Erythroblast (primary cell): ENCODE data around the gene WDFY4.

Experiments used
- DNase-seq, 2 experiments: peaks; one replicate each; lab custom pipeline; 2025; lab: John Stamatoyannopoulos, UW
- GATA1 ChIP-seq: IDR thresholded peaks from 2 replicates; pipeline ENCODE4 v1.6.1; 2011; ENCODE audit warnings: low read depth, mild to moderate bottlenecking, control low read depth, low read length, moderate library complexity
- POLR2A ChIP-seq: IDR thresholded peaks from 2 replicates; pipeline ENCODE4 v1.6.1; 2011; ENCODE audit warnings: mild to moderate bottlenecking, low read length

The WDFY4 gene

DNA sequence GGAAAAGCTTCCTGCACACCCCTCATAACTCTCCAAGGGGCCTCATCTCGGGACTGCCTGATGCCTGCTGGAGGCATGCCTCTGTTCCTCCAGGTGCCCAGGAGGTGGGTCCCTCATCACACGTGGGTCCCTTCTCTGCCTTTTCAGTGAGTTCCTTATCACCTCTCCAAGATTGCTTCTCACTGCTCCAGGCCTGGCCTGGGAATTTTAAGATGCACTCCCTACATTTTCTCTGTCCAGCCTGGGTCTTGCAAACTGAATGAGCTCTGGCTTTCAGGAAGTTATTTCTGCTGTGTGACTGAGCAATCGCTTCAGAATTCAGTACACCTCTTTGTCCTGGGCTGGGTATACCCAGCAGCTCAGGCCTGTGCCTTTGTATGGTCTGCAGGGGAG is 211.1 kb downstream of the WDFY4 start:
- no peak for DNase-seq
- TF ChIP-seq POLR2A = no peak
- TF ChIP-seq GATA1 = no peak

DNA sequence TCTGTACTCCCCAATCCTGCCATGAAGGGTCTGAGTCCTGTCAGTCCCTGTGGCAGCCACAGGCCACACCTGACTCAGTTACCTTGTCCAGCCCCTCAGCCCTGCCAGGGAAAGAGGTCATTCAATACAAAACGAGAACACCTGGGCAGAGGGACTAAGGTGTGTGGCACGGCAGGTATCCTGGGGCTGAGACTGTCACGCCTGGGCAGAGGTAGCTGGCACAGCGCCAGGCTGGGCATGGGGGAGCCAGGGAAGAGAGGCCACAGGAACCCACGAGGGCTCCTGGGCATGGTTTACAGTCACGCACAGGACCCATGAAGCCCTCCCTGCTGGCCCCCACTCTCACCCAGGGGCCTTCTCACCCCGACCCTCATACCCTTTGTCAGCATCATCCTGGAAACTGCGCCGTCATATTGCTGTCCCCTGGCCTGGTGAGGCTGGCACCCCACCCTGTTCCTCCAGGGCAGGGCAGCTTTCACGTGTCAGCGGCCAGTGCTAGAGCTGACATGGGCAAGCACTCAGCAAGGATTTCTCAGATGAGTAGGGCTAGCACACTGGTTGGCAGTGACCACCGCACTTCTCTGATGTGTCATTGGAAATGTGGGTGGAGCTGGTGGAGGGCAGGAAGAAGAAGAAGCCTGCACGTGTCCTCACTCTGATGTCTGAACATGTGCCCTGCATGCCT is 212.2 kb downstream of the WDFY4 start:
- no peak for DNase-seq
- TF ChIP-seq GATA1 (no peak), POLR2A (no peak)

DNA sequence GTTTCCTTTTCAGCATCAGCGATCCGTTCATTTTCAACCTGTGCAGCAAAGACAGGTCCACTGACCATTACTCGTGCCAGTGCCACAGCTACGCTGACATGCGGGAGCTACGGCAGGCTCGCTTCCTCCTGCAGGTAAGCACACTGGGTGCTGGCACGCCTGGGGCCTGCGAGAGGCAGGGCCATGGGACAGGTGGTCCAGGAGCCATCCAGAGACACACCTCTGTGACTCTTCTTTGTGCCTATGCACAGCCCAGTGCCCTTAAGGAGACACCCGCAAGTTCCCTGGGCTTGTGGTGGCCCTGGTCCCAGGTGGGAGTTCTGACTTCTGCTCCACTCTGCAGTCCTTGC is 212.7 kb downstream of the WDFY4 start:
- TF ChIP-seq GATA1 (no peak), POLR2A (no peak)
- no peak for DNase-seq

DNA sequence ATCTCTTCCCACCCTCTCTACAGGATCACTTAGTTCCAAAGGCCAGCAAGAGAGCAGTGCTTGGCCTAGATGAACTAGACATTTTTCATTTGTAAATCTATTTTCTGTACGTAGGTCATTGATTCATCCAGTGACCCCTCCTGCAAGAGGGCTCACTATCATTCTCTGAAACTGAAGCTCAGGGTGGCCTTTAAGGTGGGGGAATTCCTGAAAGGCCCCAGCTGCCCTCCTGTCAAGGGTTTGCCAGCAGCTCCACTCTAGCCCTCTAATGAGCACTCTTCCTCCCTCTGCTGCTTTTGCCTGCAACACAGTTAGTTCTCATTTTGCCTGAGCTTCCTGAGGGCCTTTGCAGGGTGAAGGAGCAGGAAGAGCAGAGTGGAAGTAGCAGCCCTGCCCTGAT is 213.8 kb downstream of the WDFY4 start:
- DNase-seq = no peak
- TF ChIP-seq GATA1 = no peak
- no peak for TF ChIP-seq POLR2A

DNA sequence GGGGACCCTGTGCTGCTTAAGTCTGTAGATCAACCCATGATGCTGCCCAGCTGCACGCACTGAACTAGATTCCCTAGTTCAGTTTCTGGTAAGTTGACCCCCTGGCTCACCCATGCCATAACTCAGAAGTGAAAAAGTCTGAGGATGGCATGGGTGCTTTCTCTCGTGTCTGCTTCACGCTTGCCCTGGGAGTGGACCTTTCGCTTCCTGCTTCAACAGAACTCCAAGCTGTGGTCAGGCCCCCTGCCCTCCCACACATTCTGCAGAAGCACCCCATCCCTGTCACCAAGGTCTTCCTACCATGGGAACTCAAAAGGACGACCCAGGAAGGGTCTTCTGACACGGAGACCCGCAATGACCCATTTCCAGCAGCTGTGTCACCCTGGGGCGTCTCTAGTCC is 215.1 kb downstream of the WDFY4 start:
- DNase-seq = no peak
- TF ChIP-seq POLR2A (no peak), GATA1 (no peak)

DNA sequence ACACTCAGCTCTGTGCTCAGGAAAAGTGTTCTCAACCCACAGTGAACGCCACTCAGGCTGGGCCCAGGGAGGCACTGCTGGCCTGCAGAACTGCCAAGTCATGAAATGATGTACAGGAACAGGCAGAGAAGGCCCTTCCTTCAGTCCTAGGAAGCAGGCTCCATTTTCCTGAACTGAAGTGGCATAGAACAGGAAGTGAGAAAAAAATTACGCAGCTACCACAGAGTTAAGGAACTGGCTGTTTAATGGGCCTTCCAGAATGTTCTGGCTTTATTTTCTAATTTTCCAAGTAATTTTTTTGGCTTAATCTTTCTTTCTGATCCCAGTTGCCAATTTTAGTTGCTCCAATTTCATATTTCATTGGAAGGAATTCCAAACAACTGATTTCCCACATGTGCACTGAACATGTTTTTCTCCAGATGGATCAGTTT is 215.7 kb downstream of the WDFY4 start:
- DNase-seq = no peak

DNA sequence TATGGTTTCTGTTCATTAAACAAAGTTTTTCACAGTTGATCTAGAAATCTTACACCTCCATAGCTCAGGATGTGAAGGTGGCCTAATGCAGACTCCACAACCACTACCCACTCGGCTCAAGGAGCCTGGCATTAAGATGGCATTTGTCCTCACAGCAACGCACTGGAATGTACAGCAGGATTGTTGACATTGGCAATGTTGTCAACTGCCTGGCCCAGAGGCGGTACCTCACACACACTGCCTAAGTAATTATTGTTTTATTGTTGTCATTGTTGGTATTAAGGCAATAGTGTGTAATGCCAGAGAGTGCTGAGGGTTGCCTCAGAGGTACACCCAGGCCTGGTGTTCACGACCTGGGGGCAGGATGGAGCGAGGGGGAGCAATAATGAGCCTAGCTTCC is 216.6 kb downstream of the WDFY4 start:
- TF ChIP-seq POLR2A = no peak
- TF ChIP-seq GATA1 = no peak
- no peak for DNase-seq

More for the DNA sequence above, 215.7 kb downstream of the WDFY4 start:
- no peak for TF ChIP-seq POLR2A
- TF ChIP-seq GATA1 = no peak

DNA sequence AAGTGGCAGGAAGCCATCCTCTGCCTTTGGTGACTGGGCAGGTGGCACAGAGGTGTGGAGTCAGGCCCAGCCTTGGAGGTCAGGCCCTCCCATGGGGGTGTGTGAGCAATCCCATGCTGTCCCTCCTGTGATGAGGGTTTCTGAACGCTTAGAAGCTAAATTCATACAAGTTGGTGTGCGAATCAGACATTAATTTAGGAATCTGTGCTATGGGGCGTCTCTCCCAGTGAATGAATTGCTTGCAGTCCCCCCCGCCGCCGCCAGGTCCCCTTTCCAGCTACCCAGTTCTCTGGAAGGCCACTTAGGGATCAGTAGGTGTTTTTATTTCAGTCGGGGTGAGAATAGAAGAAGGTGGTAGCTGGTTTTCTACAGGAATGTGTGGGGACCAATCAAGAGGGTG is 217.4 kb downstream of the WDFY4 start:
- TF ChIP-seq POLR2A (no peak), GATA1 (no peak)
- DNase-seq = no peak

DNA sequence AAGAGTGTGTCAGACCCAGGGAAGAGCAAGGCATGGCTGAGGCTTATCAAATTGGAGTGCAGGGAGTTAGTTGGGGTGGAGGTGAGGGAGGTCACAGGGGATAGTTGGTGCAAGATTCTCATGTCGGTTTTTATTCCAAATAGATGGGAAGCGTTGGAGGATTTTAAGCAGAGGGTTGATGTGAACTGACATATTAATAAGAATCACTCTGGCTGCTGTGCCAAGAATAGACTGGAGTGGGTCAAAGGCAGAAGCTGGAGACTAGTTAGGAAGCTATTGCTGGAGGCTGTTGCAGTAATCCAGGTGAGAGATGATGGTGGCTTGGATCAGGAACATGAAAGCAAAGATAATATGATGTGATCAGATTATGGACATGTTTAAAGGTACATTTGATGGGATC is 218.5 kb downstream of the WDFY4 start:
- DNase-seq = no peak
- TF ChIP-seq POLR2A (no peak), GATA1 (no peak)

DNA sequence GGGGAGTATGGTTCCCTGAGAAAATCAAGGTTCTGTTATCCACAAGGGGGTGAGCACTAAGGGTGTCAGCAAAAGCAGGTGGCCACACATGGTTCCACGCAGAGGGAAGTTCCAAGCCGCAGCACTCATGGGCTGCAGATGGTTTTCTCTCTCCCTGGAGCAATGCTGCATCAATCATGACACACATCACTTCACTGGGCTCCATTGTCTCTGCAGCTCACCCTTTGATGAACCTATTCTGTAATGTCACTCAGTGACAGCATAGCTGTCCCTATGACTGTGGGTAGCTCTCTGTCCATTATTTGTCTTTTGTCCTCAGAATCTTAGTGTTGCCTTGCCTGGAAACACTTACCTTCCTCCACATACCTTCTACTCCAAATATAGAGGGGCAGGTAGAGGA is 220.2 kb downstream of the WDFY4 start:
- TF ChIP-seq POLR2A = no peak
- TF ChIP-seq GATA1 = no peak
- no peak for DNase-seq

DNA sequence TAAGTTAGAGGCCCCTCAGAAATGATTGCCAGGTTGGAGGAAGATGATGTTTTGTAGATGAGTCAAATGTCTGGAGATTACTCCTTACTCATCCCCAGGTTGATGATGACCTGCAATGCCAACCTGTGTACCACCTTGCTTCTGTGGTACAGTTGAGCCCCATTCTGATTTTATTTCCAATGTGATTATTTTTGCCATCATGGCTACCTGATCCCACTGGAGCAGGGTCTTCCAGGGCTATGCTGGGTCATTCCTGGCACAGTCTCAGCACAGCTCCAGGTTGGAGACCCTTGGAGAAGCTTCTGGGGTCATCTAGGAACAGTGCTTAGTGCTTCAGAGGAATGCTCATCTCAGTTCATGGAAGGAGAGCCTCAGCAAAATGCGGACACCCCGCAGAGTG is 220.6 kb downstream of the WDFY4 start:
- no peak for TF ChIP-seq GATA1
- no peak for DNase-seq

DNA sequence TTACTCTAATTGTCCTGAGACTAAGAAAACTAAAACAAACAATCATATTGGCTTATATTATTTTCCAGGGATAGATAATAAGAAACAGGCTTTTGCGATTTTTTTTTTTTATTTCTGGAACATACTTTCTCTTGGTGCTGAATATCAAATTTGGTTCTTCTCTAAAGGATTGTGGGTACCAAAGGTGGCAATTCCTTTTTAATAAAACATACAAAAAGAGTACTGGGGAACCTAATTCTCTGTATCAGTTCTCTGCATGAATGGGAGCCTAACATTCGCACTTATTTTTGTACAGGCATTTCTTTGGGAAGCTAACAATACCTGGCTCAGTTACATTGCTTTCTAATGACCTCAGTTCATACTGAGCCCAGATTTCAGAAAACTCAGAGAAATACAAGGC is 222.2 kb downstream of the WDFY4 start:
- no peak for TF ChIP-seq POLR2A
- no peak for TF ChIP-seq GATA1
- no peak for DNase-seq

DNA sequence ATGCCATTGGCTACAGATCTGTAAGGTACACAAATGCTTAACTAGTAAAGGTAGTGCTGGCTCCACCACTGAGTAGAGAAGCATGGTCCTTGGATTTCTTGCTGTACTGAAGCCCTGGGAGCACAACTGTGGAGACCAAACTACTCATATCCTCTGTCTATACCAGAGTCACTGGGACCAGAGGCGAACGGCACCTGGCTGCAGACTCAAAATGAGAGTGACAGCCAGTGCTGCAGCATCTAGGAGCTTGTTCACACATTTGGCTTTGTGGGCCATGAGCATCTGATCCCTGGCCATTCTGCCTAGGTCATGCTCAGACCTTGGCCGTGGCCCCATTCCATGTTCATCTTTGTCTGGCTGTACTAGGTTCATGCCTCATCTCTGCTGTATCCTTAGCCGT is 223.1 kb downstream of the WDFY4 start:
- no peak for DNase-seq
- TF ChIP-seq GATA1 = no peak
- no peak for TF ChIP-seq POLR2A

DNA sequence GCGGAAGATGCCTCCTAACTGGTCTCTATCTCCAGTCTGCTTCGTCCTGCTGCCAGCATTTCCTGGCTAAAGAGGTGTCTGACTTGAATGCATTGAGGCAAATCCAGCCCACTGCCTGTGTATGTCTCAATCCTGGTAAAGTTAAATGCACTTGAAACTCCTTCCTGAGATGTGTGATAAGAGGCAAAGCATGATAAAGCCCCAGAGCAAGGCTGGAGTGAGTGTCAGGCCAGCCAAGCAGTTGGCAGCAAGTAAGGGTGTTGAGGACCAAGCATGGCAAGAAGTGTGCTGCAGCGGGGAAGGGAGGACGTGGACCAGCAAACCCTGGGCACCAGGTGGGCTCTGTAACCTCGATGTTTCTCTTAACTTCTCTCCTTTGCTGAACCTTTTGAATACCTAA is 225.9 kb downstream of the WDFY4 start:
- no peak for TF ChIP-seq GATA1
- TF ChIP-seq POLR2A = no peak
- DNase-seq = no peak

DNA sequence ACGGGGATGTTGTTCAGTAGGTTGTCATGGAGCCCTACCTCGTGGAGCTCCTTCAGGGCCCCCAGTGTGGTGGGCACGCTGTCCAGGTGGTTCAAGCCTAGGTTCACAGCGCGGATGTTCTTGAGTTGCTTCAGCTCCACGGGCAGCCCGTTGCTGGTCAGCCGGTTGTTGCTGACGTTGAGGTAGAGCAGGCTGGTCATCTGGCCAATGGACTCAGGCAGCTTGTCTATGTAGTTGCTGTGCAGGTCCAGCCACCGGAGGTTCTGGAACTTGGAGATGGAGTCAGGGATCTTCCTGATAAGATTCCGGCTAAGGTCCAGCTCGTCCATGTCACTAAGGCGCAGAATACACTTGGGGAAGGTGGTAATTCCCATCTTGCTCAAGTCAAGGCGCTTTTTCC is 229.0 kb downstream of the WDFY4 start:
- no peak for TF ChIP-seq POLR2A
- no peak for TF ChIP-seq GATA1
- DNase-seq = no peak

DNA sequence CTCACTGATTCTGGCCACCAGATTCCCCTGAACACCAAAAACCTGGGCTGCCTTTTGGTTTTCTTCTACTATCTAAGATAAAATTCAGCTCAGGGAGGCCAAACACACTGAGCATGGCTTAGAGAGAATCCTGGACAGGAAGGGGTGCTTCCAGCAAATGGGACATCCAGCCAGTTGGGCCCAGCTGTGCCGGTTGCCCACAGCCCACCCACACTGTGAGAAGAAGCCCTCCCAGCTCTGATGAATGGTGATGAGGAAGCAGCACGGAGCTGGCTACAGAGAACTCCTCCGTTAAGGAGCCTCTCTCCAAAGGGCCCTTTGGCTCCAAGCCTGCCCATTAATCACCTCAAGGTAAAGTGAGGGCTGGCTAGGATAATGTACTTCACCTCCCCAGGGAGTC is 239.1 kb downstream of the WDFY4 start:
- no peak for TF ChIP-seq POLR2A
- no peak for TF ChIP-seq GATA1
- no peak for DNase-seq
